Neutrophil (primary cell): ENCODE measurements around the gene MFAP4.

ENCODE experiments used
- H3K27ac ChIP-seq: fragments of 200-600 bp; sonication (generic); 2 replicates; pipeline ENCODE4 v1.5.1; 2016; ENCODE audit warnings: mild to moderate bottlenecking, moderate library complexity
- H3K27me3 ChIP-seq: fragments of 200-600 bp; sonication (generic); 2 replicates; pipeline ENCODE4 v1.6.0; 2016; ENCODE audit warnings: mild to moderate bottlenecking
- H3K36me3 ChIP-seq: fragments of 200-600 bp; sonication (generic); 2 replicates; pipeline ENCODE4 v1.5.1; 2017
- H3K4me1 ChIP-seq, 2 experiments: fragments of 200-600 bp in 1 of 2; sonication (generic) in 1 of 2; 1 replicate in 1 of 2; 2 replicates in 1 of 2; pipeline versions ENCODE4 v1.5.1 to v1.6.1; 2013 to 2016; ENCODE audit warnings: low read depth in 1 of 2, low read length in 1 of 2, mild to moderate bottlenecking in 1 of 2, moderate library complexity in 1 of 2; ENCODE audit not compliant: control insufficient read depth in 1 of 2, insufficient read depth in 1 of 2
- H3K4me3 ChIP-seq, 2 experiments: fragments of 200-600 bp in 1 of 2; sonication (generic) in 1 of 2; 1 replicate in 1 of 2; 2 replicates in 1 of 2; pipeline ENCODE4 v1.5.1; 2013 to 2016; ENCODE audit warnings: low read depth in 1 of 2, low read length in 1 of 2, mild to moderate bottlenecking in 1 of 2, moderate library complexity in 1 of 2
- H3K9me3 ChIP-seq: fragments of 200-600 bp; sonication (generic); 2 replicates; pipeline ENCODE4 v1.5.1; 2016
- TF ChIP-seq, protein P1 (sequence below): fragments of 200-600 bp; sonication (generic); IDR thresholded peaks from 2 replicates; pipeline ENCODE4 v1.5.1; 2016; ENCODE audit warnings: antibody characterized with exemption

The MFAP4 gene

DNA sequence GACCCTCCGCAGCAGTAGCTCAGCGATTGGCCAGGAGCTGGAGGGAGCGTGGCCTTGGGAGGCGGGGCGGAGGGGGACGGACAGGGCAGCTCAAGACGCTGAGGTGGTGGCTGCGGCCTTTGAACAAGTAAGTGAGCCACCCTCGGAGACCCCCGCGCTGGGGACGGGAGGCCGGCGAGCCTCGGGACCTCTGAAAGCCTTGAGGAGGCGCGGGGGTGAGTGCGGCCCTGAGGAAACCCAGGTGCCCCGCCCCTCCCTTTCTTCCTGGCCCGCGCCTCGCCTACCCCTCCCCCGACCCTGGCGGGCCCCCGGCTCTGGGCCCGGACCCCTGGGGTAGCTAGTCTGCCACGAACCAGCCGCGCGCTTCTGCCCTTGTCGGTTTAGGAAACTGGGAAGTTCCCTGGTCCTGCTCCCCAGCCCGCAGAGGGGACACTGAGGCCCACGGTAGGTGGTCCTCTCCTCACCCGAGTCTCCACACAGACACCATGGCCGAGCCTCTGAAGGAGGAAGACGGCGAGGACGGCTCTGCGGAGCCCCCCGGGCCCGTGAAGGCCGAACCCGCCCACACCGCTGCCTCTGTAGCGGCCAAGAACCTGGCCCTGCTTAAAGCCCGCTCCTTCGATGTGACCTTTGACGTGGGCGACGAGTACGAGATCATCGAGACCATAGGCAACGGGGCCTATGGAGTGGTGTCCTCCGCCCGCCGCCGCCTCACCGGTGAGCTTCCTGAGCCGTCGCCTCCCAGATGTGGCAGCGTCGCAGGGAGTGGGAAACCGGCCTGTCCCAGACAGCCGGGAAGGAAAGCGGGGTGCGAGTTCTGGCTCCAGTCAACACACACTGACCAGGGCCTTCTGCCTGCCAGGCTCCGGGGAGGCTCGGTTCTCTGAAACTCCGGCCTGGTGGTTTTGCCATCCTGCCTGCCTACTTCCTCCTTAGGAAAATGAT is 8.3 kb downstream of the MFAP4 start, which contains the start of gene MAPK7:
TSS of gene MAPK7 (plus strand) at position 83 of the 945 bp plus-strand sequence. CDS start at position 486, 403 bp downstream.
- Histone ChIP-seq H3K4me3 (peak within 1 kb of the TSS; percentile 79 to 90), H3K36me3 (peaks cover 44% of the 10 kb centered on the region), H3K9me3 (no peaks in the 10 kb centered on the region), H3K27me3 (no peaks in the 10 kb centered on the region), H3K27ac (peak within 1 kb of the TSS; percentile 93), H3K4me1 (peaks cover 22% of the 10 kb centered on the region in 2 experiments)
- TF ChIP-seq, protein P1, sequence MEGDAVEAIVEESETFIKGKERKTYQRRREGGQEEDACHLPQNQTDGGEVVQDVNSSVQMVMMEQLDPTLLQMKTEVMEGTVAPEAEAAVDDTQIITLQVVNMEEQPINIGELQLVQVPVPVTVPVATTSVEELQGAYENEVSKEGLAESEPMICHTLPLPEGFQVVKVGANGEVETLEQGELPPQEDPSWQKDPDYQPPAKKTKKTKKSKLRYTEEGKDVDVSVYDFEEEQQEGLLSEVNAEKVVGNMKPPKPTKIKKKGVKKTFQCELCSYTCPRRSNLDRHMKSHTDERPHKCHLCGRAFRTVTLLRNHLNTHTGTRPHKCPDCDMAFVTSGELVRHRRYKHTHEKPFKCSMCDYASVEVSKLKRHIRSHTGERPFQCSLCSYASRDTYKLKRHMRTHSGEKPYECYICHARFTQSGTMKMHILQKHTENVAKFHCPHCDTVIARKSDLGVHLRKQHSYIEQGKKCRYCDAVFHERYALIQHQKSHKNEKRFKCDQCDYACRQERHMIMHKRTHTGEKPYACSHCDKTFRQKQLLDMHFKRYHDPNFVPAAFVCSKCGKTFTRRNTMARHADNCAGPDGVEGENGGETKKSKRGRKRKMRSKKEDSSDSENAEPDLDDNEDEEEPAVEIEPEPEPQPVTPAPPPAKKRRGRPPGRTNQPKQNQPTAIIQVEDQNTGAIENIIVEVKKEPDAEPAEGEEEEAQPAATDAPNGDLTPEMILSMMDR = no peak

DNA sequence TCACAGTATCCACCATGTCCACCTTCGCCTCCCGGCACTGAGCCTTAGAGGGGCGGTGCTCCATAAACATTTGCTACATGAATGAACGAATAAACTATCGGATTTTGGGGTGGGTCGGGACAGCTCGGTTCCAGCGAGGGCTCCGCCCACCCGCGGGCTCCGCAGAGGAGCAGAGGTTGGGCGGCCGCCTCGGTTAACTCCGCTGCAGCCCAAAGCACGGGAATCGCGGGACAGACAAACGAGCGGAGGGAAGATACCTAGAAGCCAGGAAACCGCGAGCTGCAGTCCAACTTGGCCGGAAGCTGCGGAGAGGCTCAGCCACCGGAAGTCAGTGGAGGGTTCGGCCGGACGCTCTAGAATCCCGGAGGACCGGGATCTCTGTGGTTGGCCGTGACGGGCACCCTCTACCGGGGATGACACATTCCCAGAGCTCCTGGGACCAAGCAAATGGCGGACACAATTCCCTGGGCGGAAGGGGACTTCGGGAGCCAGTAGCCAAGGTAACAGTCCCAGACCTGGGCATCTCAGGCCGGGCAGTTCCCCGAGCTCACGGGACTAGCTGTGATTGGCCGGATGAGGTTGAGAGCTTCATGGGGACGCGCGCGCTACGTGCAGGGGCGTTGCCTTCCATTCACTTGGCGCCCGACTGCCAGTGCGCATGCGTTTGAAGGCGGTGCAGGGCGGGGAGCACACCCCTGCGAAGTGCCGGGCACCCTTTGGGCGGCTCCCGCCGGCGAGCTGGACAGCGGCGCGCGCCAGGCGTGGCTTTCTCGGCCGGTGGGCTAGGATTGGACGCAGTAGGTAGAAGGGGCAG is 9.2 kb downstream of the MFAP4 start:
- TF ChIP-seq, protein P1 = peak; percentile 63
- Histone ChIP-seq H3K9me3 (no peaks in the 10 kb centered on the region), H3K27me3 (no peaks in the 10 kb centered on the region), H3K4me1 (peaks cover 22% of the 10 kb centered on the region in 2 experiments), H3K36me3 (peaks cover 35% of the 10 kb centered on the region), H3K4me3 (peak overlapping the region; percentile 79 to 90), H3K27ac (peak overlapping the region; percentile 93)

DNA sequence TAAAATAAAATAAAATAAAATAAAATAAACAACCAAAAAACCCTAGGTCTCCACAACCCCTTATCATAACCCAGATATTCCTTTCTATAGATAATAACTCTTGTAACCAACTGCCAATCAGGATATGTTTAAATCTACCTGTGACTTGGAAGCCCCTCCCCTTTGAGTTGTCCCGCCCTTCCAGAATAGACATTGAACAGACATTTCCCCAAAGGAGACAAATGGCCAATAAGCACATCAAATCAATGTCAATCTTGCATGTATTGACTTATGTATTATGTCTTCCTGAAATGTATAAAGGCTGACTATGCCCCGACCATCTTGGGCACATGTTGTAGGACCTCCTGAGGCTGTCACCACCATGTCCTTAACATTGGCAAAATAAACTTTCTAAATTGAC is 10.2 kb downstream of the MFAP4 start:
- Histone ChIP-seq H3K4me1 (peaks cover 22% of the 10 kb centered on the region in 2 experiments), H3K36me3 (peaks cover 25% of the 10 kb centered on the region), H3K4me3 (peak overlapping the region; percentile 79 to 90), H3K27ac (peak overlapping the region; percentile 93), H3K27me3 (peaks cover 8% of the 10 kb centered on the region), H3K9me3 (no peaks in the 10 kb centered on the region)
- TF ChIP-seq, protein P1 = no peak

DNA sequence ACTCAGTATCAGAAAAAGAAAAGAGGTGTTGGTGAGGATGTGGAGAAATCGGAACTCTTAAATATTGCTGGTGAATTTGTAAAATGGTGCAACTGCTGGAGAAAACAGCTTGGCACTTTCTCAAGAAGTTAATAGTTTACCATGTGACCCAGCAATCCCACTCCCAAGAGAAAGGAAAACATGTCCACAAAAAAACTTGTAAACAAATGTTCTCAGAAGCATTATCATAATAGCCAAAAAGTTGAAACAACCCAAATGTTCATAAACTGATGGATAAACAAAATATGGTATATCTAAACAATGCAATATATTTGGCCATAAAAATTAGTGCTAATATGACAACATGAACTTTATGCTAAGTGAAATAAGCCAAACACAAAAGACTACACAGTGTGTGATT is 11.3 kb downstream of the MFAP4 start:
- Histone ChIP-seq H3K9me3 (no peaks in the 10 kb centered on the region), H3K4me1 (peaks cover 23% of the 10 kb centered on the region in 2 experiments), H3K27me3 (peaks cover 14% of the 10 kb centered on the region), H3K27ac (no peak overlapping the region), H3K4me3 (no peak overlapping the region), H3K36me3 (peaks cover 15% of the 10 kb centered on the region)
- TF ChIP-seq, protein P1 = no peak

DNA sequence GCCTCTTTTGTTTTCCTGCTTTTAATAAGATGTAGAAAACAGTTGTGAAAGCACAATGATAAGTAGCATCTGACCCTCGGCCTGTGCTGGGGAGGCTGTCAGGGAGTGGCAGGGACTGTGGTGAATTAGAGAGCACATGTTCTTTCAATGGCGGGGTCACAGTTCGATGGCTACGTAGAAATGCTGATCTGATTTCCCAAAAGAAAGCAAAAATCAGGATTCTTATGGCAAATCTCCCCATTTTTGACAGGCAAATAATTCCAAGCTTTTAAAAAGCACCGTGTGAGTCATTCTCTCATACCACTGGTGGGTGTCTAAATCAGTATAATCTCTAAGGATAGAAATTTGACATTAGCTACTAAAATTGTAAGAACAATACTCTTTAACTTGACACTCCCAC is 12.9 kb downstream of the MFAP4 start:
- Histone ChIP-seq H3K27ac (no peak overlapping the region), H3K4me3 (no peak overlapping the region), H3K9me3 (no peaks in the 10 kb centered on the region), H3K36me3 (no peaks in the 10 kb centered on the region), H3K27me3 (peaks cover 22% of the 10 kb centered on the region), H3K4me1 (peaks cover 23 to 28% of the 10 kb centered on the region in 2 experiments)
- TF ChIP-seq, protein P1 = no peak
